ENCODE results near the gene ZBTB46.
A peak's percentile ranks its signal among the peaks of the same experiment; 100 is the strongest.

Gene ZBTB46

DNA sequence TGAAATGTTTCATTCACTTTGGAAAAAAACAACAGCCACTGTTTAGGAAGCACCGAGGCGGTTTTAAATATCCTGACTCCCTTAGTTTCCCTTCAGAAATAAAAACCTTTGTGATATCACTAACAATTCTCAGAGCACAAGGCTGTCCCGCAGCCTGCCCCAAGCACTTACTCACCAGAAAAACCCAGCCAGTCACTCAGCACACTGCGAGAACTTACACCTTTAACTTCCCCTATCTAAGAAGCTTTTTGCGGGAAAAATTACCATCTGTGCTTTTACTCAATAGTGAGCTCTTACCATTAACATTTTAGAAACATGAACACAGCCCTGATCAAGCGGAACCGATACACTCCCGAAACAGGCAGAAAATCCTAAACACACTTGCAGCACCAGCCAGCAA, 9.3 kb downstream of the ZBTB46 start:
- peak overlapping the region; percentile 57 for H3K27ac ChIP-seq (ENCODE audit: low read length)
- H3K4me3 ChIP-seq (ENCODE audit: low read length): peak overlapping the region; percentile 61

DNA sequence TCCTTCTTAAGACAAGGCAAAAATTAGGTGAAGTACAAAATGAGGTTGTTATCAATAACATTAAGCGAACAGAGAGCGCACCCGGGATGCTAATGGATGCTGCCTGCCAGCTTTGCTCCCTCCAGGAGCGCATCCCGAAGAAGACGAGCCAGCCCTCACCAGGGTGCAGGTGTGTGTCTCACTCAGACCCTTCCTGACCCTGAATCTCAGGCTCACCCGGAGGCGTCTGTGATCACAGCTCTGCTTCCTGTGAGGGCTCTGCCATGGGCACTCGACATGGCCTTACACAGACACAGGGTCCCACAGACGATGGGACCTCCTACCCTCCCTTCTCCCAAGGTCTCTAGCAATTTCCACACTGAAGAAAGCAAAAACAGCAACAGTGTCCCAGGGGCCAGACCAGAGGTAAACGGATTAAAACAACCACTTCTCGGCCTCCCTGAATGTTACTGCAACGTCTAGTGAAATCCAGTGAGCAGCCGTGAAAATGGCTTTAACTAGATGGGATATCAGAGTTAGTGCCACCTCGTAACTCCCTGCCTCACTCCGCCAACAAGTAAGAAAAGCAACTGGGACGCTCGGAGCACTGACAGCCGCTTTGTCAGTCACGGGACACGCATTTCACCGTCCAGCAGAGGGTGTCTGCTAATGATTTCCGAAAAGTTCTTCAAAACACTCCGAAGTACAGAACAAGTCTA, 11.7 kb downstream of the ZBTB46 start:
- peak overlapping the region; percentile 44; the same call in 1 of the 2 replicates for H3K9ac ChIP-seq (ENCODE audit: low read length)

More for the DNA sequence above, 9.3 kb downstream of the ZBTB46 start:
- Histone ChIP-seq H3K9ac (ENCODE audit: low read length) (peak overlapping the region; percentile 36; the same call in 1 of the 2 replicates), H3K4me1 (ENCODE audit: low read length) (peaks cover 25% of the 10 kb centered on the region), H3K36me3 (replicated peaks; ENCODE audit: low read depth, low read length) (no peaks in the 10 kb centered on the region), H3K4me2 (ENCODE audit: low read length) (peak overlapping the region; percentile 73), H3K79me2 (ENCODE audit: low read length) (no peaks in the 10 kb centered on the region), H3K9me3 (ENCODE audit: insufficient read depth, low read length) (no peaks in the 10 kb centered on the region), H2AFZ (ENCODE audit: low read depth, low read length) (peak overlapping the region; percentile 87), H4K20me1 (ENCODE audit: insufficient read depth, low read length) (no peaks in the 10 kb centered on the region), H3K27me3 (ENCODE audit: low read depth, low read length) (peaks cover 17% of the 10 kb centered on the region; the same call in 1 of the 2 replicates)
- TF ChIP-seq EZH2phosphoT487 (IDR thresholded peaks at IDR 0.05; ENCODE audit: low read depth): 0 out of 2 replicates have a peak, but pooled peaks have one; percentile 17
- TF ChIP-seq, protein P1, sequence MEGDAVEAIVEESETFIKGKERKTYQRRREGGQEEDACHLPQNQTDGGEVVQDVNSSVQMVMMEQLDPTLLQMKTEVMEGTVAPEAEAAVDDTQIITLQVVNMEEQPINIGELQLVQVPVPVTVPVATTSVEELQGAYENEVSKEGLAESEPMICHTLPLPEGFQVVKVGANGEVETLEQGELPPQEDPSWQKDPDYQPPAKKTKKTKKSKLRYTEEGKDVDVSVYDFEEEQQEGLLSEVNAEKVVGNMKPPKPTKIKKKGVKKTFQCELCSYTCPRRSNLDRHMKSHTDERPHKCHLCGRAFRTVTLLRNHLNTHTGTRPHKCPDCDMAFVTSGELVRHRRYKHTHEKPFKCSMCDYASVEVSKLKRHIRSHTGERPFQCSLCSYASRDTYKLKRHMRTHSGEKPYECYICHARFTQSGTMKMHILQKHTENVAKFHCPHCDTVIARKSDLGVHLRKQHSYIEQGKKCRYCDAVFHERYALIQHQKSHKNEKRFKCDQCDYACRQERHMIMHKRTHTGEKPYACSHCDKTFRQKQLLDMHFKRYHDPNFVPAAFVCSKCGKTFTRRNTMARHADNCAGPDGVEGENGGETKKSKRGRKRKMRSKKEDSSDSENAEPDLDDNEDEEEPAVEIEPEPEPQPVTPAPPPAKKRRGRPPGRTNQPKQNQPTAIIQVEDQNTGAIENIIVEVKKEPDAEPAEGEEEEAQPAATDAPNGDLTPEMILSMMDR (IDR thresholded peaks at IDR 0.05; ENCODE audit: low read depth, low read length): no peak

DNA sequence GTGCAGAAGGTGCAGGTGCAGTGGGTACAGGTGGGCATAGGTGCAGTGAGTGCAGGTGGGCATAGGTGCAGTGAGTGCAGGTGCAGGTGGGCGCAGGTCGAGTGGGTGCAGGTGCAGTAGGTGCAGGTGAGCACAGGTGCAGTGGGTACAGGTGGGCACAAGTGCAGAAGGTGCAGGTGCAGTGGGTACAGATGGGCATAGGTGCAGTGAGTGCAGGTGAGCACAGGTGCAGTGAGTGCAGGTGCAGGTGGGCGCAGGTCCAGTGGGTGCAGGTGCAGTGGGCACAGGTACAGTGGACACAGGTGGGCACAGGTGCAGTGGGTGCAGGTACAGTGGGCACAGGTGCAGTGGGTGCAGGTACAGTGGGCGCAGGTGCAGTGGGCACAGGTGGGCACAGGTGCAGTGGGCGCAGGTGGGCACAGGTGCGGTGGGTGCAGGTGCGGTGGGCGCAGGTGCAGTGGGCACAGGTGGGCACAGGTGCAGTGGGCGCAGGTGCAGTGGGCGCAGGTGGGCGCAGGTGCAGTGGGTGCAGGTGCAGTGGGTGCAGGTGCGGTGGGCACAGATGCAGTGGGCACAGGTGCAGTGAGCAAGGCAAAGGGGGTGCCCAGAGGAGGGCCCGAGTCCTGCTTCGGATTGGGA, 15.3 kb downstream of the ZBTB46 start:
- Histone ChIP-seq H3K36me3 (replicated peaks; ENCODE audit: low read depth, low read length) (no peaks in the 10 kb centered on the region), H3K9ac (ENCODE audit: low read length) (no peak overlapping the region), H2AFZ (ENCODE audit: low read depth, low read length) (no peak overlapping the region), H3K27ac (ENCODE audit: low read length) (no peak overlapping the region), H3K9me3 (ENCODE audit: insufficient read depth, low read length) (no peaks in the 10 kb centered on the region), H3K27me3 (ENCODE audit: low read depth, low read length) (0 out of 2 replicates have a peak, but pooled peaks cover 4% of the 10 kb centered on the region), H3K79me2 (ENCODE audit: low read length) (no peaks in the 10 kb centered on the region), H3K4me2 (ENCODE audit: low read length) (no peak overlapping the region), H3K4me1 (ENCODE audit: low read length) (peaks cover 9% of the 10 kb centered on the region), H3K4me3 (ENCODE audit: low read length) (no peak overlapping the region), H4K20me1 (ENCODE audit: insufficient read depth, low read length) (no peaks in the 10 kb centered on the region)
- TF ChIP-seq, protein P1 (IDR thresholded peaks at IDR 0.05; ENCODE audit: low read depth, low read length): no peak
- TF ChIP-seq EZH2phosphoT487 (IDR thresholded peaks at IDR 0.05; ENCODE audit: low read depth): no peak

More for the DNA sequence above, 11.7 kb downstream of the ZBTB46 start:
- H3K27ac ChIP-seq (ENCODE audit: low read length): no peak overlapping the region
- H3K36me3 ChIP-seq (replicated peaks; ENCODE audit: low read depth, low read length): no peaks in the 10 kb centered on the region
- no peaks in the 10 kb centered on the region for H3K9me3 ChIP-seq (ENCODE audit: insufficient read depth, low read length)
- H4K20me1 ChIP-seq (ENCODE audit: insufficient read depth, low read length): no peaks in the 10 kb centered on the region
- TF ChIP-seq, protein P1 (IDR thresholded peaks at IDR 0.05; ENCODE audit: low read depth, low read length): peak; percentile 52
- no peak for TF ChIP-seq EZH2phosphoT487 (IDR thresholded peaks at IDR 0.05; ENCODE audit: low read depth)
- H3K4me1 ChIP-seq (ENCODE audit: low read length): peaks cover 25% of the 10 kb centered on the region
- H2AFZ ChIP-seq (ENCODE audit: low read depth, low read length): peak overlapping the region; percentile 55
- peak overlapping the region; percentile 78 for H3K4me2 ChIP-seq (ENCODE audit: low read length)
- peak overlapping the region; percentile 66 for H3K4me3 ChIP-seq (ENCODE audit: low read length)
- H3K79me2 ChIP-seq (ENCODE audit: low read length): no peaks in the 10 kb centered on the region
- H3K27me3 ChIP-seq (ENCODE audit: low read depth, low read length): peaks cover 16% of the 10 kb centered on the region; the same call in 1 of the 2 replicates
